Heart left ventricle (tissue), 16 donors: ENCODE results near the gene ABCG5. TPM values are rescaled to one million over a fixed set of nuclear protein-coding genes. Genes with fewer than 3 reads are reported as not detected.

Source experiments
- ATAC-seq, 4 donors: fragments of 200-7000 bp; cut with Tn5 transposase; one replicate each; pipeline ENCODE4 v1.9.1; 2020 to 2022; ENCODE audit warnings: moderate library complexity in 4 of 4, mild to moderate bottlenecking in 3 of 4, moderate number of reproducible peaks in 1 of 4
- DNase-seq, 5 donors: peaks; one replicate each; pipeline ENCODE4 v3.0.0-alpha.2; 2020
- H3K27ac ChIP-seq, 12 donors: fragments of 200-600 bp; sonication (generic) in 4 of 12; one replicate each; pipeline versions ENCODE4 v1.5.0 to v1.8.0; 2016 to 2022; ENCODE audit warnings: mild to moderate bottlenecking in 2 of 12
- H3K27me3 ChIP-seq, 9 donors: fragments of 200-600 bp; sonication (generic) in 2 of 9; one replicate each; pipeline versions ENCODE4 v1.5.1 to v1.8.0; 2016 to 2022; ENCODE audit warnings: mild to moderate bottlenecking in 3 of 9
- H3K36me3 ChIP-seq, 9 donors: fragments of 200-600 bp; sonication (generic) in 2 of 9; one replicate each; pipeline versions ENCODE4 v1.5.0 to v1.8.0; 2018 to 2022; ENCODE audit warnings: mild to moderate bottlenecking in 2 of 9
- H3K4me1 ChIP-seq, 12 donors: fragments of 200-600 bp; sonication (generic) in 4 of 12; one replicate each; pipeline versions ENCODE4 v1.5.0 to v1.8.0; 2016 to 2022; ENCODE audit warnings: mild to moderate bottlenecking in 3 of 12
- H3K4me3 ChIP-seq, 12 donors: fragments of 200-600 bp; sonication (generic) in 4 of 12; one replicate each; pipeline versions ENCODE4 v1.5.0 to v1.8.0; 2017 to 2022; ENCODE audit warnings: mild to moderate bottlenecking in 9 of 12, moderate library complexity in 4 of 12
- H3K9me3 ChIP-seq, 12 donors: fragments of 200-600 bp; sonication (generic) in 4 of 12; one replicate each; pipeline versions ENCODE4 v1.5.0 to v1.8.0; 2016 to 2022; ENCODE audit warnings: mild to moderate bottlenecking in 1 of 12
- POLR2A ChIP-seq, 2 donors: fragments of 450-650 bp; IDR thresholded peaks; one replicate each; pipeline ENCODE4 v1.6.1; 2017; ENCODE audit warnings: antibody characterized with exemption in 2 of 2, mild to moderate bottlenecking in 2 of 2, moderate library complexity in 2 of 2
- WGBS, 4 donors: extraction: QIAGEN DNeasy Blood & Tissue Kit in 2 of 4; methylation state at CpG; one replicate each; pipeline versions ENCODE4 v1.1.5 to v1.1.7; 2013 to 2018; 5-methylcytosine and 5-hydroxymethylcytosine counted together
- intact Hi-C, 10 donors: fragments of 100-400 bp; cut with DNase I; formaldehyde crosslinking; loops; one replicate each; pipeline versions ENCODE4 v1.11.1 to v1.14.2; 2022
- polyA plus RNA-seq, 2 donors: library from polyadenylated mRNA; stranded (reverse); fragments of 200-250 nt; gene quantifications; one replicate each; pipeline ENCODE4 v1.2.3, GENCODE V29; 2013
- total RNA-seq, 9 donors: library from RNA; depleted of rRNA in 2 of 9; stranded (reverse); fragments of >200 nt in 2 of 9; fragmentation: NEBNext Ultra II Directional in 3 of 9; extraction: Animal tissue kit (Norgen Biotek cat#: 25700) in 3 of 9; gene quantifications; one replicate each; pipeline versions ENCODE4 v1.1.0 to v1.2.4, GENCODE V29; 2016 to 2023
- TF ChIP-seq, protein P1 (sequence below), 12 donors: fragments of 200-600 bp; sonication (generic) in 4 of 12; IDR thresholded peaks; one replicate each; pipeline versions ENCODE4 v1.5.0 to v1.8.0; 2018 to 2022; ENCODE audit warnings: antibody characterized with exemption in 12 of 12, mild to moderate bottlenecking in 5 of 12
- donor health status: ischemic (EF 13 %, LVEDD 7.1; RV severe dilation, severe dysfunction).
- donor health status: healthy with polysubstance abuse.
- donor health status: DM: no; HTN: yes; CAD: no.
- donor health status: DM: no; HTN: no; CAD: no.
- donor health status: ischemic (EF 25% LVEDD 6.9; RV normal size, moderate dysfunction).
- donor health status: ischemic (EF 25% LVEDD 5.7; RV mildly dilated, moderate dysfunction).
- donor health status: healthy.
- donor health status: DM: yes; HTN: yes; CAD: no.
- donor health status: ischemic (EF 35%, LVEDD 5.7; RV mildly dilated, moderate dysfunction).
- donor health status: nonischemic (EF 11% LVEDD 7.7; RV severe dilation, severe dysfunction).
- donor health status: DM: yes; HTN: yes; CAD: no.
- donor health status: PGD.
- donor health status: ischemic (EF 29% LVEDD 5.4; RV normal size, mild dysfunction).
- donor health status: nonischemic (EF 23%, LVEDD 6.1; RV moderate dilation, normal function).

Gene ABCG5
- total and polyA plus RNA-seq, 11 donors: not detected

DNA sequence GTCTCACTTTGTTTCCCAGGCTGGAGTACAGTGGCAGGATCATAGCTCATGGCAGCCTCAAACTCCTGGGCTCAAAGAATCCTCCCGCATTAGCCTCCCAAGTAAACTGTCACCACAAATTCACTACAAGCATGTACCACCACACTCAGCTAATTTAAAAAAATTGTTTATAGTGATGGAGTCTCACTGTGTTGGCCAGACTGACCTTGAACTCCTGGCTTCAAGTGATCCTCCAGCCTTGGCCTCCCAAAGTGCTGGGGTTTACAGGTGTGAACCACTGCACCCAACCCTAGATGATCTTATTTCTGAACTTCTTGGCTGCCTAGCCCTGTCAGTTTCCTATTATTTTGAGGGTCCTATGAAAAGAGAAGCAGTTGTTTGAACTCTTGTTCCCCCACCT, 50.0 kb downstream of the ABCG5 start:
- Histone ChIP-seq H3K27me3 (no peaks in the 10 kb centered on the region), H3K9me3 (no peaks in the 10 kb centered on the region), H3K4me3 (no peak overlapping the region), H3K4me1 (peaks cover 0 to 11% (median 0%) of the 10 kb centered on the region in 12 donors), H3K36me3 (peaks cover 0 to 90% (median 31%) of the 10 kb centered on the region in 9 donors), H3K27ac (no peak overlapping the region)
- intact Hi-C loops: no loop called here
- no peak for DNase-seq
- 93 to 100% (median 94%) methylated on average over 1 of the region's 1 CpG for WGBS, 4 donors
- TF ChIP-seq POLR2A (IDR thresholded peaks at IDR 0.05): no peak
- TF ChIP-seq, protein P1, sequence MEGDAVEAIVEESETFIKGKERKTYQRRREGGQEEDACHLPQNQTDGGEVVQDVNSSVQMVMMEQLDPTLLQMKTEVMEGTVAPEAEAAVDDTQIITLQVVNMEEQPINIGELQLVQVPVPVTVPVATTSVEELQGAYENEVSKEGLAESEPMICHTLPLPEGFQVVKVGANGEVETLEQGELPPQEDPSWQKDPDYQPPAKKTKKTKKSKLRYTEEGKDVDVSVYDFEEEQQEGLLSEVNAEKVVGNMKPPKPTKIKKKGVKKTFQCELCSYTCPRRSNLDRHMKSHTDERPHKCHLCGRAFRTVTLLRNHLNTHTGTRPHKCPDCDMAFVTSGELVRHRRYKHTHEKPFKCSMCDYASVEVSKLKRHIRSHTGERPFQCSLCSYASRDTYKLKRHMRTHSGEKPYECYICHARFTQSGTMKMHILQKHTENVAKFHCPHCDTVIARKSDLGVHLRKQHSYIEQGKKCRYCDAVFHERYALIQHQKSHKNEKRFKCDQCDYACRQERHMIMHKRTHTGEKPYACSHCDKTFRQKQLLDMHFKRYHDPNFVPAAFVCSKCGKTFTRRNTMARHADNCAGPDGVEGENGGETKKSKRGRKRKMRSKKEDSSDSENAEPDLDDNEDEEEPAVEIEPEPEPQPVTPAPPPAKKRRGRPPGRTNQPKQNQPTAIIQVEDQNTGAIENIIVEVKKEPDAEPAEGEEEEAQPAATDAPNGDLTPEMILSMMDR (IDR thresholded peaks at IDR 0.05): no peak
- no peak for ATAC-seq

- Histone ChIP-seq H3K36me3 (peaks cover 0 to 90% (median 26%) of the 10 kb centered on the region in 9 donors), H3K27ac (peak overlapping the region in 1 of 12 donors; percentile 40)
Measured at GRCh38 chr2:43787895-43788294, 50.7 kb downstream of the ABCG5 start.

GRCh38 chr2:43778233-43778632, 60.4 kb downstream of the ABCG5 start:
- no peak for TF ChIP-seq POLR2A (IDR thresholded peaks at IDR 0.05)
- TF ChIP-seq, protein P1 (IDR thresholded peaks at IDR 0.05): no peak
- intact Hi-C loops: loop anchor here in 1 of 10 donors (10.0 kb wide), 1 partner anchor 163 kb away; no protein-coding TSS in a partner anchor
- no peak for DNase-seq
- no peak for ATAC-seq
- 90 to 97% (median 96%) methylated on average over 8 of the region's 8 CpGs for WGBS, 4 donors
- no peaks in the 10 kb centered on the region for H3K9me3 ChIP-seq
- H3K4me3 ChIP-seq: no peak overlapping the region
- H3K27ac ChIP-seq: no peak overlapping the region
- peaks cover 0 to 14% (median 5%) of the 10 kb centered on the region in 12 donors for H3K4me1 ChIP-seq
- peaks cover 0 to 40% (median 6%) of the 10 kb centered on the region in 9 donors for H3K36me3 ChIP-seq
- H3K27me3 ChIP-seq: no peaks in the 10 kb centered on the region

More at GRCh38 chr2:43787895-43788294, 50.7 kb downstream of the ABCG5 start:
- ATAC-seq: no peak
- Histone ChIP-seq H3K9me3 (no peaks in the 10 kb centered on the region), H3K27me3 (no peaks in the 10 kb centered on the region), H3K4me3 (no peak overlapping the region), H3K4me1 (peaks cover 0 to 11% (median 0%) of the 10 kb centered on the region in 12 donors)
- intact Hi-C loops: no loop called here
- TF ChIP-seq POLR2A (IDR thresholded peaks at IDR 0.05): no peak
- TF ChIP-seq, protein P1 (IDR thresholded peaks at IDR 0.05): no peak
- no peak for DNase-seq

GRCh38 chr2:43777306-43777926, 61.2 kb downstream of the ABCG5 start:
- Histone ChIP-seq H3K4me1 (peaks cover 0 to 14% (median 5%) of the 10 kb centered on the region in 12 donors), H3K27me3 (no peaks in the 10 kb centered on the region), H3K27ac (no peak overlapping the region), H3K36me3 (peaks cover 0 to 35% (median 6%) of the 10 kb centered on the region in 9 donors), H3K4me3 (no peak overlapping the region), H3K9me3 (no peaks in the 10 kb centered on the region)
- WGBS, 4 donors: 94 to 97% (median 96%) methylated on average over 8 of the region's 8 CpGs
- DNase-seq (no peak), ATAC-seq (no peak)
- no peak for TF ChIP-seq POLR2A (IDR thresholded peaks at IDR 0.05)
- TF ChIP-seq, protein P1 (IDR thresholded peaks at IDR 0.05): no peak
- intact Hi-C loops: loop anchor here in 1 of 10 donors (10.0 kb wide), 1 partner anchor 163 kb away; no protein-coding TSS in a partner anchor
